GM19099 (cell line): Measurements from ENCODE around the gene GALNT13.

Experiments
- POLR2A ChIP-seq: IDR thresholded peaks from 3 replicates; pipeline ENCODE4 v1.6.1; 2011; ENCODE audit warnings: low read depth; ENCODE audit not compliant: insufficient read length; ENCODE audit errors: extremely low read depth

The GALNT13 gene

GRCh38 chr2:154374416-154374815, 502.7 kb downstream of the GALNT13 start:
- no peak for TF ChIP-seq POLR2A

GRCh38 chr2:154375579-154375931, 503.8 kb downstream of the GALNT13 start:
- no peak for TF ChIP-seq POLR2A

GRCh38 chr2:154381931-154382794, 510.4 kb downstream of the GALNT13 start:
- no peak for TF ChIP-seq POLR2A

- no peak for TF ChIP-seq POLR2A
Measured at GRCh38 chr2:154386186-154386585, 514.5 kb downstream of the GALNT13 start.

- no peak for TF ChIP-seq POLR2A
Measured at GRCh38 chr2:154391051-154391450, 519.3 kb downstream of the GALNT13 start.

GRCh38 chr2:154392256-154392655, 520.5 kb downstream of the GALNT13 start:
- TF ChIP-seq POLR2A = no peak

GRCh38 chr2:154394600-154394999, 522.9 kb downstream of the GALNT13 start:
- no peak for TF ChIP-seq POLR2A

- TF ChIP-seq POLR2A = no peak
Measured at GRCh38 chr2:154400563-154401290, 529.0 kb downstream of the GALNT13 start.

GRCh38 chr2:154402213-154402612, 530.5 kb downstream of the GALNT13 start:
- TF ChIP-seq POLR2A = no peak

- no peak for TF ChIP-seq POLR2A
Measured at GRCh38 chr2:154403242-154403790, 531.6 kb downstream of the GALNT13 start.

GRCh38 chr2:154408786-154409185, 537.1 kb downstream of the GALNT13 start:
- no peak for TF ChIP-seq POLR2A

- TF ChIP-seq POLR2A = no peak
Measured at GRCh38 chr2:154422251-154422650, 550.5 kb downstream of the GALNT13 start.

- no peak for TF ChIP-seq POLR2A
Measured at GRCh38 chr2:154425994-154426393, 554.3 kb downstream of the GALNT13 start.

GRCh38 chr2:154427453-154427852, 555.7 kb downstream of the GALNT13 start:
- no peak for TF ChIP-seq POLR2A

GRCh38 chr2:154428022-154428421, 556.3 kb downstream of the GALNT13 start:
- no peak for TF ChIP-seq POLR2A

GRCh38 chr2:154433010-154433409, 561.3 kb downstream of the GALNT13 start:
- no peak for TF ChIP-seq POLR2A
